Type B pancreatic cell (in vitro differentiated cells): Measurements from ENCODE around the gene RSPO4. TPM values are rescaled to one million over a fixed set of nuclear protein-coding genes. Genes with fewer than 3 reads are reported as not detected.

Experiments used
- DNase-seq: peaks from one replicate; pipeline ENCODE4 v3.0.0; 2021; ENCODE audit warnings: mixed read lengths; ENCODE audit not compliant: unreplicated experiment; ENCODE audit errors: extremely low spot score
- H3K27ac Mint-ChIP-seq: 2 replicates; pipeline ENCODE4 v1.8.0; 2021; ENCODE audit warnings: mild to moderate bottlenecking, mixed read lengths
- H3K27me3 Mint-ChIP-seq: 2 replicates; pipeline ENCODE4 v1.8.0; 2021; ENCODE audit warnings: mixed read lengths
- H3K36me3 Mint-ChIP-seq: 2 replicates; pipeline ENCODE4 v1.8.0; 2021; ENCODE audit warnings: mixed read lengths
- H3K4me1 Mint-ChIP-seq: one replicate; pipeline ENCODE4 v1.8.0; 2021; ENCODE audit warnings: mixed read lengths; ENCODE audit not compliant: unreplicated experiment
- H3K4me3 Mint-ChIP-seq: 2 replicates; pipeline ENCODE4 v1.8.0; 2021; ENCODE audit warnings: mild to moderate bottlenecking, mixed read lengths
- H3K9me3 Mint-ChIP-seq: 2 replicates; pipeline ENCODE4 v1.8.0; 2021; ENCODE audit warnings: mixed read lengths
- total RNA-seq: library from RNA; stranded (reverse); gene quantifications from 2 replicates; pipeline ENCODE4 v1.2.1, GENCODE V29; 2021; ENCODE audit warnings: low replicate concordance
- TF ChIP-seq, protein P1 (sequence below): fragments of 200-600 bp; sonication (generic); conservative IDR thresholded peaks from 2 replicates; pipeline ENCODE4 v1.5.0; 2021; ENCODE audit warnings: antibody characterized with exemption, mild to moderate bottlenecking

The RSPO4 gene
- total RNA-seq, 1 donor from 2014 or later: 2.4 TPM

DNA sequence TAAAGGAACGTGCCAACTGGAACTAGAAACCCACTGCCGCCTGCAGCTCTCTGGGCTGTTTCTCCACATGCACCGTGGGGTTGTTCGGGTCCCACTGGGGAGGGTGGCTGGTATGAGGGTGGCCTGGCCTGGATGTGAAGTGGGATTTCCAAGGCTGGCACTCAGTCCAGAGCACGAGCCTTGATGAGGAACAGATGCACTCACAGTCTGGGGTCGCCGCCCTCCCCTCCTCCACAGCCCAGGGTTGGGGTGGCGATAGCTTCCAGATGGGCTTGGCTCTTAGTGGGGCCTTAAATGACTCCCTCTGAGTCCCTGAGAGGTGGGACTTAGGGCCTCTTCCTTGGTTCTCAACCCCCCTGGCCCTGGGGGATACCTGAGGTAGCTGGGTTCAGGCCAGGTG is 55.3 kb downstream of the RSPO4 start:
- Mint-ChIP-seq H3K27me3 (peaks cover 3% of the 10 kb centered on the region), H3K4me3 (no peak overlapping the region), H3K4me1 (peaks cover 4% of the 10 kb centered on the region), H3K27ac (no peak overlapping the region), H3K9me3 (no peaks in the 10 kb centered on the region), H3K36me3 (no peaks in the 10 kb centered on the region)
- DNase-seq: no peak
- TF ChIP-seq, protein P1, sequence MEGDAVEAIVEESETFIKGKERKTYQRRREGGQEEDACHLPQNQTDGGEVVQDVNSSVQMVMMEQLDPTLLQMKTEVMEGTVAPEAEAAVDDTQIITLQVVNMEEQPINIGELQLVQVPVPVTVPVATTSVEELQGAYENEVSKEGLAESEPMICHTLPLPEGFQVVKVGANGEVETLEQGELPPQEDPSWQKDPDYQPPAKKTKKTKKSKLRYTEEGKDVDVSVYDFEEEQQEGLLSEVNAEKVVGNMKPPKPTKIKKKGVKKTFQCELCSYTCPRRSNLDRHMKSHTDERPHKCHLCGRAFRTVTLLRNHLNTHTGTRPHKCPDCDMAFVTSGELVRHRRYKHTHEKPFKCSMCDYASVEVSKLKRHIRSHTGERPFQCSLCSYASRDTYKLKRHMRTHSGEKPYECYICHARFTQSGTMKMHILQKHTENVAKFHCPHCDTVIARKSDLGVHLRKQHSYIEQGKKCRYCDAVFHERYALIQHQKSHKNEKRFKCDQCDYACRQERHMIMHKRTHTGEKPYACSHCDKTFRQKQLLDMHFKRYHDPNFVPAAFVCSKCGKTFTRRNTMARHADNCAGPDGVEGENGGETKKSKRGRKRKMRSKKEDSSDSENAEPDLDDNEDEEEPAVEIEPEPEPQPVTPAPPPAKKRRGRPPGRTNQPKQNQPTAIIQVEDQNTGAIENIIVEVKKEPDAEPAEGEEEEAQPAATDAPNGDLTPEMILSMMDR: no peak

DNA sequence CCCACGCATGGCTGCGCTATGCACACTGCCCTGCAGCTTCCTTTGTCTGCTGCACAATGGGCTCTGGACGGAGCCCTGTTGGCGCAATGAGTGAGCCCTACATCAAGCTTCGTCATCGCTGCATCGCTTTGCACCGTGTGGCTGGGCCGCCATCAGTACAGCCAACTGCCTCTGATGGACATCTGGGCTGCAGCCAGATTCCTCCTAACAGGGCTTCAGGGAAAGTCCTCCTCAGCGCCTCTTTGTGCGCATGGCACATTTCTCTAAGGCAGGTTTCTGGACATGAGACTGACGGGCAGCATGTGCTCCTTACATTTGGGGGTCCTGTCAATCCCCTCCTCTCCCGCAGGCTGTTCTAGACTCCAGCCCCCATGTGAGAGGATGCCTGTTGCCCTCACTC is 56.3 kb downstream of the RSPO4 start:
- TF ChIP-seq, protein P1: no peak
- DNase-seq: no peak
- H3K4me3 Mint-ChIP-seq: no peak overlapping the region
- no peaks in the 10 kb centered on the region for H3K36me3 Mint-ChIP-seq
- no peaks in the 10 kb centered on the region for H3K9me3 Mint-ChIP-seq
- H3K27ac Mint-ChIP-seq: no peak overlapping the region
- peaks cover 2% of the 10 kb centered on the region for H3K27me3 Mint-ChIP-seq
- peaks cover 4% of the 10 kb centered on the region for H3K4me1 Mint-ChIP-seq

DNA sequence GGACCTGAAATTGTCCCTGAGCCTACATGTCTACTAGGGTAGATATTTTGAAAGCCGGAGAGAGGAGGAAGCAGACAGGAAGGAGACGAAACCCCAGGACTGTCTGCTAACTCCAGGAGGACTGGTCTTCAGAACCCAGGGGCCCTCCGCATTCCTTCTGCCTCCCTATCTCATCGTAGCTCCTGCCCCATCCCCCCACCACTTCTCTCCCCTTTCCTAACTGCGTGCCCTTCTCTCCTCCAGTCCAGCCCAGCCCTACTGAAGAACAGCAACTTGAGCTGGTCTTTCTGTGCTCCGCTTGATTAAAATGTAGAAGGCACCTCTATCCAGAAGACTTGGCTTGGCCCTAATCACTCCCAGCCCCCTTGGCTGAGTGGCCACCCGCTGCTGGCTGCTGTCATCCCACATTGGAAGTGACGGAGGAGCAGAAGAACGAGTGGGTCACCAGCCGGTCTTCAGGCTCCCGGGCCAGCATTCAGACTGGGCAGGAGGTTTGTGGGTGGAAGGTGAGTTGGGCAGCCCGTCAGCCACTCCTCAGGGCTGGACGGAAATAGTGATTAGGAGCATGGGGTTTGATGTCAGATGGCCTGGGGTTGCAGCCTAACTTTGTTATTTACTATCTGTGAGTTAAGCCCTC is 57.2 kb downstream of the RSPO4 start:
- no peaks in the 10 kb centered on the region for H3K9me3 Mint-ChIP-seq
- H3K4me3 Mint-ChIP-seq: no peak overlapping the region
- H3K4me1 Mint-ChIP-seq: peaks cover 4% of the 10 kb centered on the region
- peaks cover 8% of the 10 kb centered on the region for H3K27me3 Mint-ChIP-seq
- no peak overlapping the region for H3K27ac Mint-ChIP-seq
- DNase-seq: no peak
- TF ChIP-seq, protein P1: no peak
- no peaks in the 10 kb centered on the region for H3K36me3 Mint-ChIP-seq

DNA sequence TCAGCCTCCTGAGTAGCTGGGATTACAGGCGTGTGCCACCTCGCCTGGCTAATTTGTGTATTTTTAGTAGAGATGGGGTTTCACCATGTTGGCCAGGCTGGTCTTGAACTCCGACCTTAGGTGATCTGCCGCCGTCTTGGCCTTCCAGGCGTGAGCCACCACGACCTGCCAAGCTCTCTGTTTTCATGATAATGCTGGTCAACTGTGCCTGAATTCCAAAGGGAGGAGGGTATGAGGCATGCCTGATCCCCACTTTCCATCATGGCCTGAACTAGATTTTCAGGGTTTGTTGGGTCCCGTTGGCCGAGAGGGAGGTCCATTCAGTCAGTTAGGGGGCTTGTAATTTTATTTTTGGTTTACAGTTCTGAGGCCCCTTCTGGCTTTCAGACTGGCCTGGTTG is 58.0 kb downstream of the RSPO4 start:
- H3K36me3 Mint-ChIP-seq: no peaks in the 10 kb centered on the region
- no peak overlapping the region for H3K4me3 Mint-ChIP-seq
- H3K27me3 Mint-ChIP-seq: peaks cover 8% of the 10 kb centered on the region
- TF ChIP-seq, protein P1: no peak
- H3K27ac Mint-ChIP-seq: no peak overlapping the region
- DNase-seq: no peak
- peaks cover 4% of the 10 kb centered on the region for H3K4me1 Mint-ChIP-seq
- H3K9me3 Mint-ChIP-seq: no peaks in the 10 kb centered on the region

DNA sequence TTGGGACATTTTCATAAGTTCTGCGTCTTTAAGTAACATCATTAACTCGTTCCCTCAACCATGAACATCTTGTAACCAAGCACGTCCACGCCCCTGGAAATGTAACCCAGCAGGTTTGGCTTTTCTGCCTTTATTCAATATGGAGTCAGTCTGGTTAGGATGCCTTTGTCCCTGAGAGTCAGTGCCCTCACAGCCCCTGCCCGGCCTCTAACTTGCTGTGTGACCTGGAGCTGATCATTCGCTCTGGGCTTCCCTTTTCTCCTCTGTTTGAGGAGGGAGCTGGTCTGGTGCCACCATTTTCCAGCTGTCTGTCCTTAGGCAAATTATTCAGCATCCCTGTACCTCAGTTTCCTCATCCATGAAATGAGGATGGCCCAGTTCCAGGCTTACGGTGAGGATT is 59.5 kb downstream of the RSPO4 start:
- H3K9me3 Mint-ChIP-seq: no peaks in the 10 kb centered on the region
- peaks cover 8% of the 10 kb centered on the region for H3K27me3 Mint-ChIP-seq
- H3K4me1 Mint-ChIP-seq: peaks cover 4% of the 10 kb centered on the region
- H3K36me3 Mint-ChIP-seq: no peaks in the 10 kb centered on the region
- H3K4me3 Mint-ChIP-seq: no peak overlapping the region
- TF ChIP-seq, protein P1: no peak
- H3K27ac Mint-ChIP-seq: no peak overlapping the region
- no peak for DNase-seq

DNA sequence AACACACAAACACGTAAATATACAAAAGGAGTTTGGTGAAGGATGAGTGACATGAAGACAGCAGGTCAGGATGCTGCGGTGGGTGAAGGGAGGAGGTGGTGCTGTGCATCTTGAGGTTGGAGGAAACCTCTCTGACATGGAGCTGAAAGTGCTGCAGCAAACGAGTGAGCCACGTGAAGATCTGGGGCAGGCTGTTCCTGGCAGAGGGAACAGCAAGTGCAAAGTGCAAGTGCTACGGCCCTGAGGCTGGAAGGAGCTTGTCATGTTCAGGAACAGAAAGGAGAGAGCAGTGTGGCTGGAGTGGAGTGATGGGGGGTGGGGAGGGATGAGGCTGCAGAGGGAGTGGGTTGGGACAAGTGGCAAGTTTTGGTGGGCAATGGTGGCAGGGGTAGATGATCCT is 61.2 kb downstream of the RSPO4 start:
- no peak overlapping the region for H3K27ac Mint-ChIP-seq
- no peaks in the 10 kb centered on the region for H3K4me1 Mint-ChIP-seq
- no peaks in the 10 kb centered on the region for H3K36me3 Mint-ChIP-seq
- H3K9me3 Mint-ChIP-seq: no peaks in the 10 kb centered on the region
- TF ChIP-seq, protein P1: no peak
- peaks cover 8% of the 10 kb centered on the region for H3K27me3 Mint-ChIP-seq
- DNase-seq: no peak
- H3K4me3 Mint-ChIP-seq: no peak overlapping the region
